GM23338 (cell line): ENCODE measurements around the gene NAALADL2. TPM values are rescaled to one million over a fixed set of nuclear protein-coding genes. Genes with fewer than 3 reads are reported as not detected.

Experiments
- ATAC-seq: fragments of 200-7000 bp; cut with Tn5 transposase; 3 replicates; pipeline ENCODE4 v1.9.1; 2020
- DNase-seq: peaks from one replicate; pipeline ENCODE4 v3.0.0-alpha.2; 2015; ENCODE audit warnings: low spot score
- H2AFZ ChIP-seq: fragments of 200-600 bp; sonication (generic); 2 replicates; pipeline ENCODE4 v1.8.0; 2016; ENCODE audit warnings: antibody characterized with exemption, mild to moderate bottlenecking, moderate library complexity
- H3F3A ChIP-seq: fragments of 200-600 bp; sonication (generic); replicated peaks from 2 replicates; pipeline ENCODE4 v1.8.0; 2017; ENCODE audit warnings: antibody characterized with exemption, mixed run types, low read depth
- H3K27ac ChIP-seq: fragments of 200-600 bp; sonication (generic); 2 replicates; pipeline ENCODE4 v1.6.1; 2016; ENCODE audit warnings: low read depth
- H3K27me3 ChIP-seq: fragments of 200-600 bp; sonication (generic); 2 replicates; pipeline ENCODE4 v1.8.0; 2016; ENCODE audit warnings: mild to moderate bottlenecking, mixed run types, moderate library complexity; ENCODE audit not compliant: insufficient read depth
- H3K36me3 ChIP-seq: fragments of 200-600 bp; sonication (generic); 2 replicates; pipeline ENCODE4 v1.8.0; 2016; ENCODE audit warnings: mild to moderate bottlenecking; ENCODE audit not compliant: insufficient read depth
- H3K4me1 ChIP-seq: fragments of 200-600 bp; sonication (generic); 2 replicates; pipeline ENCODE4 v1.8.0; 2016; ENCODE audit warnings: mild to moderate bottlenecking, moderate library complexity; ENCODE audit not compliant: insufficient read depth
- H3K4me2 ChIP-seq: fragments of 200-600 bp; sonication (generic); 2 replicates; pipeline ENCODE4 v1.7.1; 2017; ENCODE audit warnings: mixed run types
- H3K4me3 ChIP-seq: fragments of 200-600 bp; sonication (generic); 2 replicates; pipeline ENCODE4 v1.6.1; 2016; ENCODE audit warnings: mixed run types
- H3K79me2 ChIP-seq: fragments of 200-600 bp; sonication (generic); replicated peaks from 2 replicates; pipeline ENCODE4 v1.8.0; 2017; ENCODE audit warnings: mild to moderate bottlenecking; ENCODE audit not compliant: insufficient read depth
- H3K9me2 ChIP-seq: fragments of 200-600 bp; sonication (generic); 2 replicates; pipeline ENCODE4 v1.8.0; 2017; ENCODE audit not compliant: insufficient read depth
- H4K20me1 ChIP-seq: fragments of 200-600 bp; sonication (generic); replicated peaks from 2 replicates; pipeline ENCODE4 v1.8.0; 2017; ENCODE audit warnings: mild to moderate bottlenecking; ENCODE audit not compliant: insufficient read depth
- H3K27ac Mint-ChIP-seq: 2 replicates; pipeline ENCODE4 v1.8.0; 2020; ENCODE audit warnings: inconsistent platforms, mild to moderate bottlenecking, moderate library complexity, mixed read lengths
- H3K27me3 Mint-ChIP-seq: 3 replicates; pipeline ENCODE4 v1.8.0; 2022; ENCODE audit warnings: low read depth, mild to moderate bottlenecking, moderate library complexity, mixed read lengths, inconsistent platforms; ENCODE audit not compliant: insufficient read depth, poor library complexity
- H3K36me3 Mint-ChIP-seq: 3 replicates; pipeline ENCODE4 v1.8.0; 2021; ENCODE audit warnings: low read depth, mild to moderate bottlenecking, inconsistent platforms, moderate library complexity, mixed read lengths
- H3K4me1 Mint-ChIP-seq: 3 replicates; pipeline ENCODE4 v1.8.0; 2020; ENCODE audit warnings: mild to moderate bottlenecking, inconsistent platforms, mixed read lengths
- H3K4me3 Mint-ChIP-seq: 3 replicates; pipeline ENCODE4 v1.8.0; 2021; ENCODE audit warnings: moderate library complexity, mild to moderate bottlenecking, inconsistent platforms, mixed read lengths
- H3K9me3 Mint-ChIP-seq: 3 replicates; pipeline ENCODE4 v1.8.0; 2020; ENCODE audit warnings: moderate library complexity, mild to moderate bottlenecking, inconsistent platforms, mixed read lengths
- CREB1 ChIP-seq: fragments of 250-450 bp; sonication (Bioruptor Pico); IDR thresholded peaks from 2 replicates; pipeline ENCODE4 v1.5.0; 2020; ENCODE audit warnings: low read depth, mild to moderate bottlenecking, moderate library complexity
- EZH2 ChIP-seq: fragments of 200-600 bp; sonication (generic); IDR thresholded peaks from one replicate; pipeline ENCODE4 v1.8.0; 2017; ENCODE audit warnings: antibody characterized with exemption, mild to moderate bottlenecking, low read depth; ENCODE audit not compliant: unreplicated experiment
- JUNB ChIP-seq: IDR thresholded peaks from one replicate; pipeline ENCODE4 v1.6.1; 2016; ENCODE audit warnings: antibody characterized with exemption; ENCODE audit not compliant: unreplicated experiment
- NANOG ChIP-seq: IDR thresholded peaks from 2 replicates; pipeline ENCODE4 v1.6.1; 2016; ENCODE audit warnings: antibody characterized with exemption, borderline replicate concordance
- POLR2AphosphoS5 ChIP-seq: IDR thresholded peaks from 2 replicates; pipeline ENCODE4 v1.6.1; 2016; ENCODE audit warnings: antibody characterized with exemption, low read depth
- STAT1 ChIP-seq: IDR thresholded peaks from one replicate; pipeline ENCODE4 v1.6.1; 2016; ENCODE audit warnings: antibody characterized with exemption; ENCODE audit not compliant: unreplicated experiment
- ZNF114 ChIP-seq: fragments of 250-450 bp; sonication (Bioruptor Pico); IDR thresholded peaks from 2 replicates; pipeline ENCODE4 v1.5.0; 2020; ENCODE audit warnings: mild to moderate bottlenecking, moderate library complexity
- ZNF331 ChIP-seq: fragments of 250-450 bp; sonication (Bioruptor Pico); IDR thresholded peaks from 2 replicates; pipeline ENCODE4 v1.5.0; 2020; ENCODE audit warnings: low read depth, mild to moderate bottlenecking, moderate library complexity
- polyA plus RNA-seq: library from polyadenylated mRNA; unstranded; fragments of >200 nt; fragmentation: Nextera tagmentation; extraction: Ambion mirVana; gene quantifications from 2 replicates; pipeline ENCODE4 v1.2.1, GENCODE V29; 2016
- total RNA-seq: library from RNA; depleted of rRNA; stranded (reverse); fragments of >200 nt; shearing (Covaris generic); gene quantifications from 2 replicates; pipeline ENCODE4 v1.2.3, GENCODE V29; 2014
- TF ChIP-seq, protein P1 (sequence below): IDR thresholded peaks from 2 replicates; pipeline ENCODE4 v1.6.1; 2016; ENCODE audit warnings: antibody characterized with exemption
- TF ChIP-seq, protein P2 (sequence below): fragments of 250-450 bp; sonication (Bioruptor Pico); IDR thresholded peaks from 2 replicates; pipeline ENCODE4 v1.5.0; 2020; ENCODE audit warnings: mild to moderate bottlenecking, moderate library complexity

Gene NAALADL2
- total and polyA plus RNA-seq, 2 experiments from 2014 or later = 1.6 to 2.6 TPM

DNA sequence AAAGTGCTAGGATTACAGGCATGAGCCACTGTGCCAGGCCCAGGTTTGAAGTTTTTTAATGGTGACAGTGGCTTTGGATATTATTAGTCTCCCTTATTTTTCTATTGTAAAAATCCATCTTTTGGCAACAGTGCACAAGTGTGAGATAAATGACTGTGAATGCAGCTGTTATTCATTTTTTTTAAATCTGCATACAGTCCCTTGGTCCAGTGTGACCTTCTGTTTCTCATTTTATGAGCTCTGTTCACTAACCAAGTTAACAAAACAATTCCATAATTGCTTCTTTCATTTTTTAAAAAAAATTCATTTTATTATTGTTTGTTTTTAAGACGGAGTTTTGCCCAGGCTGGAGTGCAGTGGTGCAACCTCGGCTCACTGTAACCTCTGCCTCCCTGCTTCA lies 381.8 kb downstream of the NAALADL2 start (continued):
- TF ChIP-seq, protein P1, sequence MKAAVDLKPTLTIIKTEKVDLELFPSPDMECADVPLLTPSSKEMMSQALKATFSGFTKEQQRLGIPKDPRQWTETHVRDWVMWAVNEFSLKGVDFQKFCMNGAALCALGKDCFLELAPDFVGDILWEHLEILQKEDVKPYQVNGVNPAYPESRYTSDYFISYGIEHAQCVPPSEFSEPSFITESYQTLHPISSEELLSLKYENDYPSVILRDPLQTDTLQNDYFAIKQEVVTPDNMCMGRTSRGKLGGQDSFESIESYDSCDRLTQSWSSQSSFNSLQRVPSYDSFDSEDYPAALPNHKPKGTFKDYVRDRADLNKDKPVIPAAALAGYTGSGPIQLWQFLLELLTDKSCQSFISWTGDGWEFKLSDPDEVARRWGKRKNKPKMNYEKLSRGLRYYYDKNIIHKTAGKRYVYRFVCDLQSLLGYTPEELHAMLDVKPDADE = no peak
- TF ChIP-seq ZNF114 (CRISPR knock-in tag) = no peak
- no peak for TF ChIP-seq CREB1 (CRISPR knock-in tag)

DNA sequence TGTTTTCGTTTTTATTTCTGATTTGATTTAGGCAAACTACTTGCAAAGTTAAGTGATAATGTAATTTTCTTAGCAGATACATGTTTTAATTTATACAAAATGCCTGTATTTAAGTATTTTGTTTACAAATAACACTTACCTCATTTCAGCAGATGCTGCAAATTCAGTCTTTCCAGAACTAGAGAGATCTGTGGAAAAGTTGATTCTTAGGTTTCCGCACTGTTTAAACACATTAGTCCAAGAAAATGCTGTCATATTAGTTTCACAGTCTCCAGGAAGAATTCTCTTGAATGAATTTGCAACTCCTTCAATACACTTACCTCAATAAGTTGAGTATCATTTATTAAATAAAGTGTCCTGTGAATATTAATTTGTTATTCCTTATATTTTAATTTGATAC lies 383.1 kb downstream of the NAALADL2 start:
- no peaks in the 10 kb centered on the region for H3K36me3 ChIP-seq
- H3K27ac ChIP-seq = no peak overlapping the region
- no peak overlapping the region for H2AFZ ChIP-seq
- H3K27me3 ChIP-seq = no peaks in the 10 kb centered on the region
- H3K4me1 ChIP-seq = no peaks in the 10 kb centered on the region
- H3K9me2 ChIP-seq = no peaks in the 10 kb centered on the region
- H4K20me1 ChIP-seq = no peaks in the 10 kb centered on the region
- Mint-ChIP-seq H3K27ac (no peak overlapping the region), H3K4me3 (no peak overlapping the region), H3K9me3 (no peaks in the 10 kb centered on the region), H3K36me3 (no peaks in the 10 kb centered on the region), H3K4me1 (no peaks in the 10 kb centered on the region), H3K27me3 (peaks cover 1% of the 10 kb centered on the region)
- no peaks in the 10 kb centered on the region for H3K79me2 ChIP-seq
- TF ChIP-seq, protein P2, sequence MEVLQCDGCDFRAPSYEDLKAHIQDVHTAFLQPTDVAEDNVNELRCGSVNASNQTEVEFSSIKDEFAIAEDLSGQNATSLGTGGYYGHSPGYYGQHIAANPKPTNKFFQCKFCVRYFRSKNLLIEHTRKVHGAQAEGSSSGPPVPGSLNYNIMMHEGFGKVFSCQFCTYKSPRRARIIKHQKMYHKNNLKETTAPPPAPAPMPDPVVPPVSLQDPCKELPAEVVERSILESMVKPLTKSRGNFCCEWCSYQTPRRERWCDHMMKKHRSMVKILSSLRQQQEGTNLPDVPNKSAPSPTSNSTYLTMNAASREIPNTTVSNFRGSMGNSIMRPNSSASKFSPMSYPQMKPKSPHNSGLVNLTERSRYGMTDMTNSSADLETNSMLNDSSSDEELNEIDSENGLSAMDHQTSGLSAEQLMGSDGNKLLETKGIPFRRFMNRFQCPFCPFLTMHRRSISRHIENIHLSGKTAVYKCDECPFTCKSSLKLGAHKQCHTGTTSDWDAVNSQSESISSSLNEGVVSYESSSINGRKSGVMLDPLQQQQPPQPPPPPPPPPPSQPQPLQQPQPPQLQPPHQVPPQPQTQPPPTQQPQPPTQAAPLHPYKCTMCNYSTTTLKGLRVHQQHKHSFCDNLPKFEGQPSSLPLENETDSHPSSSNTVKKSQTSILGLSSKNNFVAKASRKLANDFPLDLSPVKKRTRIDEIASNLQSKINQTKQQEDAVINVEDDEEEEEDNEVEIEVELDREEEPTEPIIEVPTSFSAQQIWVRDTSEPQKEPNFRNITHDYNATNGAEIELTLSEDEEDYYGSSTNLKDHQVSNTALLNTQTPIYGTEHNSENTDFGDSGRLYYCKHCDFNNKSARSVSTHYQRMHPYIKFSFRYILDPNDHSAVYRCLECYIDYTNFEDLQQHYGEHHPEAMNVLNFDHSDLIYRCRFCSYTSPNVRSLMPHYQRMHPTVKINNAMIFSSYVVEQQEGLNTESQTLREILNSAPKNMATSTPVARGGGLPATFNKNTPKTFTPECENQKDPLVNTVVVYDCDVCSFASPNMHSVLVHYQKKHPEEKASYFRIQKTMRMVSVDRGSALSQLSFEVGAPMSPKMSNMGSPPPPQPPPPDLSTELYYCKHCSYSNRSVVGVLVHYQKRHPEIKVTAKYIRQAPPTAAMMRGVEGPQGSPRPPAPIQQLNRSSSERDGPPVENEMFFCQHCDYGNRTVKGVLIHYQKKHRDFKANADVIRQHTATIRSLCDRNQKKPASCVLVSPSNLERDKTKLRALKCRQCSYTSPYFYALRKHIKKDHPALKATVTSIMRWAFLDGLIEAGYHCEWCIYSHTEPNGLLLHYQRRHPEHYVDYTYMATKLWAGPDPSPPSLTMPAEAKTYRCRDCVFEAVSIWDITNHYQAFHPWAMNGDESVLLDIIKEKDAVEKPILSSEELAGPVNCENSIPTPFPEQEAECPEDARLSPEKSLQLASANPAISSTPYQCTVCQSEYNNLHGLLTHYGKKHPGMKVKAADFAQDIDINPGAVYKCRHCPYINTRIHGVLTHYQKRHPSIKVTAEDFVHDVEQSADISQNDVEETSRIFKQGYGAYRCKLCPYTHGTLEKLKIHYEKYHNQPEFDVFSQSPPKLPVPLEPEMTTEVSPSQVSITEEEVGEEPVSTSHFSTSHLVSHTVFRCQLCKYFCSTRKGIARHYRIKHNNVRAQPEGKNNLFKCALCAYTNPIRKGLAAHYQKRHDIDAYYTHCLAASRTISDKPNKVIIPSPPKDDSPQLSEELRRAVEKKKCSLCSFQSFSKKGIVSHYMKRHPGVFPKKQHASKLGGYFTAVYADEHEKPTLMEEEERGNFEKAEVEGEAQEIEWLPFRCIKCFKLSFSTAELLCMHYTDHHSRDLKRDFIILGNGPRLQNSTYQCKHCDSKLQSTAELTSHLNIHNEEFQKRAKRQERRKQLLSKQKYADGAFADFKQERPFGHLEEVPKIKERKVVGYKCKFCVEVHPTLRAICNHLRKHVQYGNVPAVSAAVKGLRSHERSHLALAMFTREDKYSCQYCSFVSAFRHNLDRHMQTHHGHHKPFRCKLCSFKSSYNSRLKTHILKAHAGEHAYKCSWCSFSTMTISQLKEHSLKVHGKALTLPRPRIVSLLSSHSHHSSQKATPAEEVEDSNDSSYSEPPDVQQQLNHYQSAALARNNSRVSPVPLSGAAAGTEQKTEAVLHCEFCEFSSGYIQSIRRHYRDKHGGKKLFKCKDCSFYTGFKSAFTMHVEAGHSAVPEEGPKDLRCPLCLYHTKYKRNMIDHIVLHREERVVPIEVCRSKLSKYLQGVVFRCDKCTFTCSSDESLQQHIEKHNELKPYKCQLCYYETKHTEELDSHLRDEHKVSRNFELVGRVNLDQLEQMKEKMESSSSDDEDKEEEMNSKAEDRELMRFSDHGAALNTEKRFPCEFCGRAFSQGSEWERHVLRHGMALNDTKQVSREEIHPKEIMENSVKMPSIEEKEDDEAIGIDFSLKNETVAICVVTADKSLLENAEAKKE = no peak
- no peak for TF ChIP-seq STAT1
- no peak for TF ChIP-seq CREB1 (CRISPR knock-in tag)
- no peak for TF ChIP-seq ZNF331
- no peak for TF ChIP-seq NANOG
- TF ChIP-seq JUNB = no peak
- no peak for TF ChIP-seq POLR2AphosphoS5
- TF ChIP-seq, protein P1 = no peak
- TF ChIP-seq EZH2 = no peak
- H3F3A ChIP-seq = no peaks in the 10 kb centered on the region
- no peak for ATAC-seq
- no peak for DNase-seq
- no peak overlapping the region for H3K4me2 ChIP-seq
- no peak overlapping the region for H3K4me3 ChIP-seq
